ENCODE measurements around the gene WDR62. TPM values are rescaled to one million over a fixed set of nuclear protein-coding genes. Genes with fewer than 3 reads are reported as not detected.
A peak's percentile ranks its signal among the peaks of the same experiment; 100 is the strongest.

The WDR62 gene
- total RNA-seq, 1 donor: 1.4 TPM

DNA sequence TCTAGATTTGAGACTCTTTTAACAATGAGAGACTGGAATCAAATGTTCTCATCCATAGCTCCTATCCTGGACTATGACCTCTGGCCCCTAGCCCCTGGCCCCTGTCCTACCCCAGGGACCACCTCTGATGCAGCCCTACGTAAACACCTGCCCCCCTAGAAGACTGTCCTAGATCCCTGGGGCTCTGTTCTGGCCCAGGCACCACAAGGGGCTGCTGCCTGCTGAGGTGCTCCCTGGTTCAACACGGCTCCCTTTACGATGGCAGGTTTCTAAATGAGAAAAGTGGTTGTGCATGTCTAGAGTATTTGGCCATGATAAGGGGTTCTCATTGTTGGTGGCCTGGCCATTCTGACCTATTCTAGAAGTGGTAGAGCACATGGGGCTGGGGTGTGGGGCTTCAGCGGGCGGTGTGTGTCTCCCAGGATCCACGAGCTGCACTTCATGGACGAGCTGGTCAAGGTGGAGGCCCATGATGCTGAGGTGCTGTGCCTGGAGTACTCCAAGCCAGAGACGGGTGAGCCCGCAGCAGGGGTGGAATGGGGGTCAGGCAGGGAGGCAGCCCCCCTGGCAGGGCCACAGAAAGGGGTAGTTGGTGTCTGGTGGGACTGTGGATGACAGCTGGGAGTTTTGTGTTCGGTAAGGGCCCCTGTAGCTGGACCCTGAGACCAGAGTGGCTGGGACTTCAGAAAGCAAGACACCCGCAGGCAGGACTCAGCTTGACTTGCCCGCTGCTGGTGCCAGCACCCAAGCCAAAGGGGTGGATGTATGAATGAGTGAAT is 29.7 kb downstream of the WDR62 start:
- TF ChIP-seq, protein P1, sequence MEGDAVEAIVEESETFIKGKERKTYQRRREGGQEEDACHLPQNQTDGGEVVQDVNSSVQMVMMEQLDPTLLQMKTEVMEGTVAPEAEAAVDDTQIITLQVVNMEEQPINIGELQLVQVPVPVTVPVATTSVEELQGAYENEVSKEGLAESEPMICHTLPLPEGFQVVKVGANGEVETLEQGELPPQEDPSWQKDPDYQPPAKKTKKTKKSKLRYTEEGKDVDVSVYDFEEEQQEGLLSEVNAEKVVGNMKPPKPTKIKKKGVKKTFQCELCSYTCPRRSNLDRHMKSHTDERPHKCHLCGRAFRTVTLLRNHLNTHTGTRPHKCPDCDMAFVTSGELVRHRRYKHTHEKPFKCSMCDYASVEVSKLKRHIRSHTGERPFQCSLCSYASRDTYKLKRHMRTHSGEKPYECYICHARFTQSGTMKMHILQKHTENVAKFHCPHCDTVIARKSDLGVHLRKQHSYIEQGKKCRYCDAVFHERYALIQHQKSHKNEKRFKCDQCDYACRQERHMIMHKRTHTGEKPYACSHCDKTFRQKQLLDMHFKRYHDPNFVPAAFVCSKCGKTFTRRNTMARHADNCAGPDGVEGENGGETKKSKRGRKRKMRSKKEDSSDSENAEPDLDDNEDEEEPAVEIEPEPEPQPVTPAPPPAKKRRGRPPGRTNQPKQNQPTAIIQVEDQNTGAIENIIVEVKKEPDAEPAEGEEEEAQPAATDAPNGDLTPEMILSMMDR (IDR thresholded peaks at IDR 0.05; ENCODE audit: extremely low read depth, low read depth, low read length): no peak

DNA sequence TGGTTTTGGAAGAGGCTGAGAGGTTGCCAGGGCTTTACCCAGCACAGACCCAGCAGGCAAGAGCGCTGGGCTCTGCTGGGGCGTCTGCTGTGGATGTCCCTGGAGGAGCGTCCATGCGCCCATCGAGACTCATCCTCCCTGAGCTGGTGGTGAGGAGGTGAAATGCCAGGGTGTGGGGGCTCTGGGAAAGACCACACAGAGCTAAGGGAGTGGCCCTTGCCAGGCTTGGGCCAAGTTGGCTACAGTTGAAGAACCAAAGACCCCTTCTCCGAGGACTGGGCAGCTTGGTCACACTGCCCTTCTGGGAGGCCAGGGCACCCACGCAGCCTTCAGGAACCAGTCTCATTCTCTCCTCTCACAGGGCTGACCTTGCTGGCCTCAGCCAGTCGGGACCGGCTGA is 31.6 kb downstream of the WDR62 start:
- H3K79me2 ChIP-seq (ENCODE audit: insufficient read depth, low read length): no peaks in the 10 kb centered on the region
- H3K4me2 ChIP-seq (ENCODE audit: insufficient read depth, low read length): no peak overlapping the region
- TF ChIP-seq, protein P1 (IDR thresholded peaks at IDR 0.05; ENCODE audit: extremely low read depth, low read depth, low read length): no peak
- no peaks in the 10 kb centered on the region for H3K4me1 ChIP-seq (ENCODE audit: insufficient read depth, low read length)
- no peaks in the 10 kb centered on the region for H3K9me3 ChIP-seq (ENCODE audit: low read depth, low read length)
- no peak overlapping the region for H3K27ac ChIP-seq (ENCODE audit: low read depth, low read length)
- H3K27me3 ChIP-seq (ENCODE audit: insufficient read depth, low read length): no peaks in the 10 kb centered on the region
- H3K36me3 ChIP-seq (ENCODE audit: insufficient read depth, low read length): peaks cover 43% of the 10 kb centered on the region
- no peaks in the 10 kb centered on the region for H4K20me1 ChIP-seq (ENCODE audit: insufficient read depth, low read length)
- no peak overlapping the region for H2AFZ ChIP-seq (ENCODE audit: low read length)
- H3K4me3 ChIP-seq (ENCODE audit: insufficient read depth, low read length): no peak overlapping the region
- no peak for DNase-seq (ENCODE audit: insufficient read length, low spot score, missing footprints)

More for the DNA sequence above, 29.7 kb downstream of the WDR62 start:
- H3K36me3 ChIP-seq (ENCODE audit: insufficient read depth, low read length): peaks cover 38% of the 10 kb centered on the region
- H3K27me3 ChIP-seq (ENCODE audit: insufficient read depth, low read length): no peaks in the 10 kb centered on the region
- H3K4me3 ChIP-seq (ENCODE audit: insufficient read depth, low read length): no peak overlapping the region
- no peak overlapping the region for H3K4me2 ChIP-seq (ENCODE audit: insufficient read depth, low read length)
- no peaks in the 10 kb centered on the region for H4K20me1 ChIP-seq (ENCODE audit: insufficient read depth, low read length)
- no peaks in the 10 kb centered on the region for H3K4me1 ChIP-seq (ENCODE audit: insufficient read depth, low read length)
- no peak overlapping the region for H3K27ac ChIP-seq (ENCODE audit: low read depth, low read length)
- no peak for DNase-seq (ENCODE audit: insufficient read length, low spot score, missing footprints)
- no peaks in the 10 kb centered on the region for H3K79me2 ChIP-seq (ENCODE audit: insufficient read depth, low read length)
- H3K9me3 ChIP-seq (ENCODE audit: low read depth, low read length): no peaks in the 10 kb centered on the region
- H2AFZ ChIP-seq (ENCODE audit: low read length): no peak overlapping the region

DNA sequence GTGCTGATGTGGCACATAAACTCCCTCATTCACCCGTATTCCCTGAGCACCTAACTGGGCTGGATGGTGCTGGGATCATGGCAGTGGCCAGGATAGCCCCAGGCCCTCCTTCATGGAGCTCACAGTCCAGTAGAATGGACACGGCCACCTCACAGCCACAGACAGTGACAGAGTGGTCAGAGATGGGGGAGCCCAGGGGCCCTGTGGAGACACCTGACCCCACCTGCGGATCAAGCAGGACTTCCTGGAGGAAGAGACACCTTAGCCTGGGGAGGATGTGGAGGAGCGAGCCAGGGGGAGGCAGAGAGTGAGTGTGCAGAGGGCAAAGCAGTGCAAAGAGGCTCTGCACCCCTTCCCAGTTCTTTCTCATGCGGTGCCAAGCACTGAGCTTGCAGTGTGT is 35.1 kb downstream of the WDR62 start:
- no peaks in the 10 kb centered on the region for H3K4me1 ChIP-seq (ENCODE audit: insufficient read depth, low read length)
- H3K79me2 ChIP-seq (ENCODE audit: insufficient read depth, low read length): no peaks in the 10 kb centered on the region
- H3K4me2 ChIP-seq (ENCODE audit: insufficient read depth, low read length): no peak overlapping the region
- no peaks in the 10 kb centered on the region for H3K27me3 ChIP-seq (ENCODE audit: insufficient read depth, low read length)
- H3K4me3 ChIP-seq (ENCODE audit: insufficient read depth, low read length): no peak overlapping the region
- H3K27ac ChIP-seq (ENCODE audit: low read depth, low read length): no peak overlapping the region
- no peak overlapping the region for H2AFZ ChIP-seq (ENCODE audit: low read length)
- no peaks in the 10 kb centered on the region for H3K9me3 ChIP-seq (ENCODE audit: low read depth, low read length)
- no peaks in the 10 kb centered on the region for H4K20me1 ChIP-seq (ENCODE audit: insufficient read depth, low read length)
- no peak for DNase-seq (ENCODE audit: insufficient read length, low spot score, missing footprints)
- H3K36me3 ChIP-seq (ENCODE audit: insufficient read depth, low read length): peaks cover 33% of the 10 kb centered on the region
- TF ChIP-seq, protein P1 (IDR thresholded peaks at IDR 0.05; ENCODE audit: extremely low read depth, low read depth, low read length): no peak

DNA sequence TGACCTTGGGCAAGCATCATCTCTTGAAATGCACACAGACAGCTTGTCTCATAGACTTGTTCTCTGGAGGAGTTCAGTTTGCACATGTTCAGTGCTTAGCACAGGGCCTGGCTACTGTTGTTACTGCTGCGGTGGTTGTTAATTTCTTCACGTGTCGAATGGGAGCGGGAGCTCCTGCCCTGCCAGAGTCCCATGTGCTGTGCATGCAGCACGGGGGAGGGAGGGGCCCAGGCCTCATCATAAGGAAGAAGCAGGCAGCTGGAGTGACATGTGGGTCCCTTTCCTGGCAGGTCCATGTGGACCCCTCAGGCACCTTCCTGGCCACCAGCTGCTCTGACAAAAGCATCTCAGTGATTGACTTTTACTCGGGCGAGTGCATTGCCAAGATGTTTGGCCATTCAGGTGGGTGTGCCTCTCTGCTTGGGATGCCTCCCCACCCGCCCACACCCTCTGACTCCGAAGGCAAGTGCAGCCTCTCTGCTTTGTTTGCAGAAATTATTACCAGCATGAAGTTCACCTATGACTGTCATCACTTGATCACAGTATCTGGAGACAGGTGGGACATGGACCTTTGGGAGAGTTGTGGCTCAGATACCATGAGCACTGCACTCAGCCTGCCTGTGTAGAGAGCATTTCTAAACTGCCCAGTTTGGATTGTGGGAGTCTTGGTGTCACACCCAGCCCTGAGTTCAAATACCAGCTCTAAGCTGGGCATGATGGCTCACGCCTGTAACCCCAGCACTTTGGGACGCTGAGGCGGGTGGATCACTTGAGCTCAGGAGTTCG is 36.4 kb downstream of the WDR62 start:
- TF ChIP-seq, protein P1 (IDR thresholded peaks at IDR 0.05; ENCODE audit: extremely low read depth, low read depth, low read length): no peak
- H3K4me3 ChIP-seq (ENCODE audit: insufficient read depth, low read length): no peak overlapping the region
- H3K36me3 ChIP-seq (ENCODE audit: insufficient read depth, low read length): peaks cover 29% of the 10 kb centered on the region

More for the DNA sequence above, 36.4 kb downstream of the WDR62 start:
- Histone ChIP-seq H3K27ac (ENCODE audit: low read depth, low read length) (no peak overlapping the region), H4K20me1 (ENCODE audit: insufficient read depth, low read length) (no peaks in the 10 kb centered on the region), H3K9me3 (ENCODE audit: low read depth, low read length) (no peaks in the 10 kb centered on the region), H3K4me1 (ENCODE audit: insufficient read depth, low read length) (no peaks in the 10 kb centered on the region), H3K79me2 (ENCODE audit: insufficient read depth, low read length) (no peaks in the 10 kb centered on the region), H3K27me3 (ENCODE audit: insufficient read depth, low read length) (no peaks in the 10 kb centered on the region), H2AFZ (ENCODE audit: low read length) (no peak overlapping the region), H3K4me2 (ENCODE audit: insufficient read depth, low read length) (no peak overlapping the region)
- DNase-seq (ENCODE audit: insufficient read length, low spot score, missing footprints): peak; percentile 64
